Measurements from ENCODE around the gene SLC12A4.

DNA sequence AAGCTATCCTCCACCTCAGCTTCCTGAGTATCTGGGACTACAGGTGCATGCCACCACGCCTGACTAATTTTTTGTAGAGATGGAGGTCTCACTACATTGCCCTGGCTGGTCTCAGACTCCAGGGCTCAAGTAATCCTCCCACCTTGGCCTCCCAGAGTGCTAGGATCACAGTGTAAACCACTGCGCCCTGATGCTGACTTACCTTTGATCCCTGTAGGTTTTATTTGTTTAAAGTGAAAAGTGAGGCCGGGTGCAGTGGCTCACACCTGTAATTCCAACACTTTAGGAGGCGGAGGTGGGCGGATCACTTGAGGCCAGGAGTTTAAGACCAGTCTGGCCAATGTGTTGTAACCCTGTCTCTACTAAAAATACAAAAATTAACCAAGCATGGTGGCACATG, 66.7 kb downstream of the SLC12A4 start:
- TF ChIP-seq, protein P1, sequence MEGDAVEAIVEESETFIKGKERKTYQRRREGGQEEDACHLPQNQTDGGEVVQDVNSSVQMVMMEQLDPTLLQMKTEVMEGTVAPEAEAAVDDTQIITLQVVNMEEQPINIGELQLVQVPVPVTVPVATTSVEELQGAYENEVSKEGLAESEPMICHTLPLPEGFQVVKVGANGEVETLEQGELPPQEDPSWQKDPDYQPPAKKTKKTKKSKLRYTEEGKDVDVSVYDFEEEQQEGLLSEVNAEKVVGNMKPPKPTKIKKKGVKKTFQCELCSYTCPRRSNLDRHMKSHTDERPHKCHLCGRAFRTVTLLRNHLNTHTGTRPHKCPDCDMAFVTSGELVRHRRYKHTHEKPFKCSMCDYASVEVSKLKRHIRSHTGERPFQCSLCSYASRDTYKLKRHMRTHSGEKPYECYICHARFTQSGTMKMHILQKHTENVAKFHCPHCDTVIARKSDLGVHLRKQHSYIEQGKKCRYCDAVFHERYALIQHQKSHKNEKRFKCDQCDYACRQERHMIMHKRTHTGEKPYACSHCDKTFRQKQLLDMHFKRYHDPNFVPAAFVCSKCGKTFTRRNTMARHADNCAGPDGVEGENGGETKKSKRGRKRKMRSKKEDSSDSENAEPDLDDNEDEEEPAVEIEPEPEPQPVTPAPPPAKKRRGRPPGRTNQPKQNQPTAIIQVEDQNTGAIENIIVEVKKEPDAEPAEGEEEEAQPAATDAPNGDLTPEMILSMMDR (optimal IDR thresholded peaks at IDR 0.05 in 1 of 3, IDR thresholded peaks at IDR 0.05 in 1 of 3, conservative IDR thresholded peaks at IDR 0.05 in 1 of 3; ENCODE audit: extremely low read depth in 1 of 3, insufficient read depth in 2 of 3, low read length in 3 of 3), result no peak
- no peak for TF ChIP-seq EZH2 (IDR thresholded peaks at IDR 0.05; ENCODE audit: low read length)

Data from keratinocyte (primary cell).